Measurements from ENCODE around the gene FGD5.

DNA sequence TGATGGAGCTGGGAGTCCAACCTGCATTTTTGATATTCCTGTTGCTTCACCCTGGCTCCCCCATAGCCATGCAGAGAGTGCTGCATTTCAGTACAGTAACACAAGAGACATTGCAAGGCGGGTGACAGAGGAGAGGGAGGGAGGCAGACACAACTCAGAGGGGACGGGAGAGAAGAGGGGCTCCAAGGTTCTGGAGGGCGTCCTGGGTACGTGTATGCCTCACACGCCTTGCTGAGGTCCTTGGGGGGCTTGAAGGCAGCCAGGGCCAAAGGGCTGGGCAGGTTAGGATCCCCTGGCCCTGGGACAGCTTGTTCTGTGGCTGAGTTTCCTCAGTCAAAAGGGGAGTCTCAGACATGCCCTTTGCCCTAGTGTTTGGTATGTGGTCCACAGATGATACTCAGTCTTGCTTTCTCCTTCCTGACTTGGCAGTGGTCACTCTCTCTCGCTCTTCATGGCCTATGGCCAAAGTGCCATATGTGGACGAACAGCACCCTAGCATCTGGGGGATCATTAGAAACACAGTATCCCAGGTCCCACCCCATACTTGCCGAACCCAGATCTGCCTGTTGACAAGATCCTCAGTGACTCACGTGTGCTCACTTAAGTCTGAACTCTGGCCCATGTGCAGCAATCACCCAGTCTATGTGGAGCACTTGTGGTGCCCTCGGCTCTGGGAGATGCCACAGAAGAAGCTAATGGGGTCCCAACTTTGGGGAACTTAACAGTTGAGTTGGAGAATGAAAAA is 52.9 kb downstream of the FGD5 start:
- TF ChIP-seq, protein P1, sequence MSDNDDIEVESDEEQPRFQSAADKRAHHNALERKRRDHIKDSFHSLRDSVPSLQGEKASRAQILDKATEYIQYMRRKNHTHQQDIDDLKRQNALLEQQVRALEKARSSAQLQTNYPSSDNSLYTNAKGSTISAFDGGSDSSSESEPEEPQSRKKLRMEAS (IDR thresholded peaks at IDR 0.05; ENCODE audit: low read depth), result no peak
- no peak for TF ChIP-seq GABPA (IDR thresholded peaks at IDR 0.05; ENCODE audit: low read depth)
- no peak for TF ChIP-seq ELF1 (IDR thresholded peaks at IDR 0.05)
- TF ChIP-seq, protein P2, sequence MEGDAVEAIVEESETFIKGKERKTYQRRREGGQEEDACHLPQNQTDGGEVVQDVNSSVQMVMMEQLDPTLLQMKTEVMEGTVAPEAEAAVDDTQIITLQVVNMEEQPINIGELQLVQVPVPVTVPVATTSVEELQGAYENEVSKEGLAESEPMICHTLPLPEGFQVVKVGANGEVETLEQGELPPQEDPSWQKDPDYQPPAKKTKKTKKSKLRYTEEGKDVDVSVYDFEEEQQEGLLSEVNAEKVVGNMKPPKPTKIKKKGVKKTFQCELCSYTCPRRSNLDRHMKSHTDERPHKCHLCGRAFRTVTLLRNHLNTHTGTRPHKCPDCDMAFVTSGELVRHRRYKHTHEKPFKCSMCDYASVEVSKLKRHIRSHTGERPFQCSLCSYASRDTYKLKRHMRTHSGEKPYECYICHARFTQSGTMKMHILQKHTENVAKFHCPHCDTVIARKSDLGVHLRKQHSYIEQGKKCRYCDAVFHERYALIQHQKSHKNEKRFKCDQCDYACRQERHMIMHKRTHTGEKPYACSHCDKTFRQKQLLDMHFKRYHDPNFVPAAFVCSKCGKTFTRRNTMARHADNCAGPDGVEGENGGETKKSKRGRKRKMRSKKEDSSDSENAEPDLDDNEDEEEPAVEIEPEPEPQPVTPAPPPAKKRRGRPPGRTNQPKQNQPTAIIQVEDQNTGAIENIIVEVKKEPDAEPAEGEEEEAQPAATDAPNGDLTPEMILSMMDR (IDR thresholded peaks at IDR 0.05), result no peak
- no peak for TF ChIP-seq NRF1 (IDR thresholded peaks at IDR 0.05; ENCODE audit: low read depth, low read length)
- TF ChIP-seq YY1 (IDR thresholded peaks at IDR 0.05; ENCODE audit: low read depth), result no peak

Measured in SK-N-SH (cell line).